ENCODE measurements around the gene SFT2D3. TPM values are rescaled to one million over a fixed set of nuclear protein-coding genes. Genes with fewer than 3 reads are reported as not detected.

SFT2D3 gene
- total RNA-seq, 1 experiment from 2014 or later = 12.2 TPM

- Mint-ChIP-seq H3K27ac (ENCODE audit: unreplicated experiment) (no peak overlapping the region), H3K4me1 (ENCODE audit: low read depth, unreplicated experiment) (peaks cover 6% of the 10 kb centered on the region), H3K4me3 (ENCODE audit: unreplicated experiment) (no peak overlapping the region), H3K27me3 (ENCODE audit: insufficient read depth, unreplicated experiment) (no peaks in the 10 kb centered on the region), H3K36me3 (ENCODE audit: insufficient read depth, unreplicated experiment) (peaks cover 79% of the 10 kb centered on the region), H3K9me3 (ENCODE audit: unreplicated experiment) (no peaks in the 10 kb centered on the region)
- no peaks in the 10 kb centered on the region for H3K9me3 ChIP-seq
- no TSS peak for BruUV-seq (replicated peaks)
- no peak for DNase-seq
- TF ChIP-seq CTCF (IDR thresholded peaks at IDR 0.05; ENCODE audit: insufficient read depth in 1 of 2, low read depth in 1 of 2, low read length in 1 of 2, severe bottlenecking in 1 of 2, unreplicated experiment in 1 of 2) = no peak
- H3K36me3 ChIP-seq (ENCODE audit: control insufficient read depth, insufficient read depth, low read length) = peaks cover 12% of the 10 kb centered on the region
- H3K27me3 ChIP-seq (replicated peaks; ENCODE audit: control insufficient read depth, insufficient read depth, low read length) = no peaks in the 10 kb centered on the region
- CTCF ChIA-PET = no interaction called here
- H3K4me3 ChIP-seq (ENCODE audit: low read depth, low read length) = no peak overlapping the region
- intact Hi-C loops (cut with micrococcal nuclease; ENCODE audit: unreplicated experiment) = no loop called here
- POLR2A ChIA-PET = no interaction called here
- H3K4me1 ChIP-seq = peaks cover 8% of the 10 kb centered on the region; the same call in 1 of the 2 replicates
Observed at GRCh38 chr2:127706215-127706990, 5.1 kb downstream of the SFT2D3 start.

DNA sequence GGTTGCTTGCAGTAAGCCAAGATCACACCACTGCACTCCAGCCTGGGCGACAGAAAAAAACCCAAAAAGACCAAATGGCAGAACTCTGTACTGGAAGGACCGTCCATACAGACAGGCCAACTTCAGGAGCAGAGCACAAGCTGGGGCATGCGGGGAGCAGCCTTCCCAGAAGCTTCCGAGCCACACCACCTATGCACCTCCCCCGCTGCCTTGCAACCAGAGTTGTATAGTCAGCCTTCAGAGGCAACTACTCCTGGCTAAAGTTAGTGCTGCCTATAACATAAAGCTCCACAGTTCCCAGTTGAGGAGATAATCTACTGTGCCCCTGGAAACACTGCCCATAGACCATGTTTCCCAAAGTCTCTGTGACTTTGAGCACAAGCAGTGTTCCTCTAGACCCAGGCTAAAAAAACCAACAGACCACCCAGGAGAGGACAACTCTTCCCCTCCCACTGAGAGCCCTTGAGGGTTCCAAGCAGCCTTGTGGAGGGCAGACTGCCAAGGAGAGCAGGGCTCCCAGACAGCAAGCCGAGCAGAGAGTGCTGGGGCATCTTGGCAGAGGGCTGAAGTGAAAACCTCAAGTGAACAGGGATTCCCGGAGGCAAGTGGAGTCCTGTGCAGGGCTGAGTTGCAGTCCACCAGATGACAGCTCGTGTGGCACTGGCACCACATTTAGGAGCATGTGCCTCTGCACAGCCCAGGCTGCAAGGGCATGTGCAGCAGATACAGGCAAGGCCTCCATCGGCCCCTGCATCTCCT is 6.8 kb downstream of the SFT2D3 start:
- Mint-ChIP-seq H3K9me3 (ENCODE audit: unreplicated experiment) (no peaks in the 10 kb centered on the region), H3K4me3 (ENCODE audit: unreplicated experiment) (no peak overlapping the region), H3K36me3 (ENCODE audit: insufficient read depth, unreplicated experiment) (peaks cover 78% of the 10 kb centered on the region), H3K4me1 (ENCODE audit: low read depth, unreplicated experiment) (no peaks in the 10 kb centered on the region), H3K27me3 (ENCODE audit: insufficient read depth, unreplicated experiment) (no peaks in the 10 kb centered on the region), H3K27ac (ENCODE audit: unreplicated experiment) (no peak overlapping the region)
- intact Hi-C loops (cut with micrococcal nuclease; ENCODE audit: unreplicated experiment) = no loop called here
- Histone ChIP-seq H3K36me3 (ENCODE audit: control insufficient read depth, insufficient read depth, low read length) (peaks cover 12% of the 10 kb centered on the region), H3K4me1 (peaks cover 4% of the 10 kb centered on the region; the same call in 1 of the 2 replicates), H3K27me3 (replicated peaks; ENCODE audit: control insufficient read depth, insufficient read depth, low read length) (no peaks in the 10 kb centered on the region), H3K9me3 (no peaks in the 10 kb centered on the region), H3K4me3 (ENCODE audit: low read depth, low read length) (no peak overlapping the region)
- no TSS peak for BruUV-seq (replicated peaks)
- TF ChIP-seq CTCF (IDR thresholded peaks at IDR 0.05; ENCODE audit: insufficient read depth in 1 of 2, low read depth in 1 of 2, low read length in 1 of 2, severe bottlenecking in 1 of 2, unreplicated experiment in 1 of 2) = no peak
- CTCF ChIA-PET = no interaction called here
- POLR2A ChIA-PET = no interaction called here
- DNase-seq = no peak

- ChIA-PET CTCF (no interaction called here), POLR2A (no interaction called here)
- Histone ChIP-seq H3K4me1 (no peaks in the 10 kb centered on the region), H3K36me3 (ENCODE audit: control insufficient read depth, insufficient read depth, low read length) (peaks cover 10% of the 10 kb centered on the region), H3K27me3 (replicated peaks; ENCODE audit: control insufficient read depth, insufficient read depth, low read length) (no peaks in the 10 kb centered on the region), H3K9me3 (no peaks in the 10 kb centered on the region), H3K4me3 (ENCODE audit: low read depth, low read length) (no peak overlapping the region)
- H3K27ac Mint-ChIP-seq (ENCODE audit: unreplicated experiment) = no peak overlapping the region
- TF ChIP-seq CTCF (IDR thresholded peaks at IDR 0.05; ENCODE audit: insufficient read depth in 1 of 2, low read depth in 1 of 2, low read length in 1 of 2, severe bottlenecking in 1 of 2, unreplicated experiment in 1 of 2) = no peak
- no peak overlapping the region for H3K4me3 Mint-ChIP-seq (ENCODE audit: unreplicated experiment)
- intact Hi-C loops (cut with micrococcal nuclease; ENCODE audit: unreplicated experiment) = no loop called here
- BruUV-seq (replicated peaks) = no TSS peak
- peaks cover 76% of the 10 kb centered on the region for H3K36me3 Mint-ChIP-seq (ENCODE audit: insufficient read depth, unreplicated experiment)
- H3K27me3 Mint-ChIP-seq (ENCODE audit: insufficient read depth, unreplicated experiment) = no peaks in the 10 kb centered on the region
- no peaks in the 10 kb centered on the region for H3K4me1 Mint-ChIP-seq (ENCODE audit: low read depth, unreplicated experiment)
- no peaks in the 10 kb centered on the region for H3K9me3 Mint-ChIP-seq (ENCODE audit: unreplicated experiment)
- no peak for DNase-seq
Observed at GRCh38 chr2:127709336-127709735, 8.0 kb downstream of the SFT2D3 start.

All from Caco-2 (cell line).